Type B pancreatic cell (in vitro differentiated cells): ENCODE measurements around the gene SNTG2. TPM values are rescaled to one million over a fixed set of nuclear protein-coding genes. Genes with fewer than 3 reads are reported as not detected.

Experiments
- DNase-seq: peaks from one replicate; pipeline ENCODE4 v3.0.0; 2021; ENCODE audit warnings: mixed read lengths; ENCODE audit not compliant: unreplicated experiment; ENCODE audit errors: extremely low spot score
- H3K27ac Mint-ChIP-seq: 2 replicates; pipeline ENCODE4 v1.8.0; 2021; ENCODE audit warnings: mild to moderate bottlenecking, mixed read lengths
- H3K27me3 Mint-ChIP-seq: 2 replicates; pipeline ENCODE4 v1.8.0; 2021; ENCODE audit warnings: mixed read lengths
- H3K36me3 Mint-ChIP-seq: 2 replicates; pipeline ENCODE4 v1.8.0; 2021; ENCODE audit warnings: mixed read lengths
- H3K4me1 Mint-ChIP-seq: one replicate; pipeline ENCODE4 v1.8.0; 2021; ENCODE audit warnings: mixed read lengths; ENCODE audit not compliant: unreplicated experiment
- H3K4me3 Mint-ChIP-seq: 2 replicates; pipeline ENCODE4 v1.8.0; 2021; ENCODE audit warnings: mild to moderate bottlenecking, mixed read lengths
- H3K9me3 Mint-ChIP-seq: 2 replicates; pipeline ENCODE4 v1.8.0; 2021; ENCODE audit warnings: mixed read lengths
- total RNA-seq: library from RNA; stranded (reverse); gene quantifications from 2 replicates; pipeline ENCODE4 v1.2.1, GENCODE V29; 2021; ENCODE audit warnings: low replicate concordance
- TF ChIP-seq, protein P1 (sequence below): fragments of 200-600 bp; sonication (generic); conservative IDR thresholded peaks from 2 replicates; pipeline ENCODE4 v1.5.0; 2021; ENCODE audit warnings: antibody characterized with exemption, mild to moderate bottlenecking

SNTG2 gene
- total RNA-seq, 1 donor from 2014 or later, result 1.1 TPM

DNA sequence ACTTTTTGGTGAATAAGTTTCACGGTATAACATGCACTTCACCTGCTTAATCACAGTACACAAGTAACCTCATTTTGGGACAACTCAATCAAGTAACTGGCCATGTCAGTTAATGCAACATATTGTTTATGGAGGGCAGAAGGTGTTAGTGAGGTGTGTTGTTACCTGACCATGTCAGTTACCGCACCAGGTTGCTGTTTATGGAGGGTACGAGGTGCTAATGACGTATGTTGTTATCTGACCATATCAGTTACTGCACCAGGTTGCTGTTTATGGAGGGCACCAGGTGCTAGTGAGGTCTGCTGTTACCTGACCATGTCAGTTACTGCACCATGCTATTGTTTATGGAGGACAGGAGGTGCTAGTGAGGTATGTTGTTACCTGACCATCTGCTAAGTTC is 327.5 kb downstream of the SNTG2 start:
- H3K4me1 Mint-ChIP-seq, result no peaks in the 10 kb centered on the region
- TF ChIP-seq, protein P1, sequence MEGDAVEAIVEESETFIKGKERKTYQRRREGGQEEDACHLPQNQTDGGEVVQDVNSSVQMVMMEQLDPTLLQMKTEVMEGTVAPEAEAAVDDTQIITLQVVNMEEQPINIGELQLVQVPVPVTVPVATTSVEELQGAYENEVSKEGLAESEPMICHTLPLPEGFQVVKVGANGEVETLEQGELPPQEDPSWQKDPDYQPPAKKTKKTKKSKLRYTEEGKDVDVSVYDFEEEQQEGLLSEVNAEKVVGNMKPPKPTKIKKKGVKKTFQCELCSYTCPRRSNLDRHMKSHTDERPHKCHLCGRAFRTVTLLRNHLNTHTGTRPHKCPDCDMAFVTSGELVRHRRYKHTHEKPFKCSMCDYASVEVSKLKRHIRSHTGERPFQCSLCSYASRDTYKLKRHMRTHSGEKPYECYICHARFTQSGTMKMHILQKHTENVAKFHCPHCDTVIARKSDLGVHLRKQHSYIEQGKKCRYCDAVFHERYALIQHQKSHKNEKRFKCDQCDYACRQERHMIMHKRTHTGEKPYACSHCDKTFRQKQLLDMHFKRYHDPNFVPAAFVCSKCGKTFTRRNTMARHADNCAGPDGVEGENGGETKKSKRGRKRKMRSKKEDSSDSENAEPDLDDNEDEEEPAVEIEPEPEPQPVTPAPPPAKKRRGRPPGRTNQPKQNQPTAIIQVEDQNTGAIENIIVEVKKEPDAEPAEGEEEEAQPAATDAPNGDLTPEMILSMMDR, result no peak
- peaks cover 2% of the 10 kb centered on the region for H3K27me3 Mint-ChIP-seq
- no peak overlapping the region for H3K4me3 Mint-ChIP-seq
- DNase-seq, result no peak
- peaks cover 9% of the 10 kb centered on the region for H3K9me3 Mint-ChIP-seq
- H3K27ac Mint-ChIP-seq, result no peak overlapping the region
- H3K36me3 Mint-ChIP-seq, result no peaks in the 10 kb centered on the region

DNA sequence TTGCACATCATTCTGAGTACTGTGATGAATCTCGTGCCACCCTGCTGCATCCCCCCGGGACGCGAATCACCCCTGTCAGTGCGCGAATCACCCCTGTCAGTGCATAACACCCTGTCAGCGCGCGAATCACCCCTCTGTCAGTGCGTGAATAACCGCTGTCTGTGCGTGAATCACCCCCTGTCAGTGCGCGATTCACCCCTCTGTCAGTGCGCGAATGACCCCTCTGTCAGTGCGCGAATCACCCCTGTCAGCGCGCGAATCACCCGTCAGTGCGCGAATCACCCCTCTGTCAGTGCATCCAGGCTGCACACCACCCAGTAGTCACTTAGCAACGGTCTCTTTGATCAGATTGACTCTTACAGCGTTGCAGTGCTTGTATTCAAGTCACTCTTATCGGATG is 328.2 kb downstream of the SNTG2 start:
- Mint-ChIP-seq H3K4me3 (no peak overlapping the region), H3K9me3 (peaks cover 9% of the 10 kb centered on the region), H3K27ac (no peak overlapping the region), H3K4me1 (no peaks in the 10 kb centered on the region), H3K36me3 (no peaks in the 10 kb centered on the region), H3K27me3 (no peaks in the 10 kb centered on the region)
- DNase-seq, result no peak
- TF ChIP-seq, protein P1, result no peak

- H3K9me3 Mint-ChIP-seq, result no peaks in the 10 kb centered on the region
- H3K27me3 Mint-ChIP-seq, result no peaks in the 10 kb centered on the region
- H3K36me3 Mint-ChIP-seq, result no peaks in the 10 kb centered on the region
- TF ChIP-seq, protein P1, result no peak
- DNase-seq, result no peak
- H3K4me3 Mint-ChIP-seq, result no peak overlapping the region
- no peaks in the 10 kb centered on the region for H3K4me1 Mint-ChIP-seq
- no peak overlapping the region for H3K27ac Mint-ChIP-seq
Observed at GRCh38 chr2:1282552-1282951, 331.9 kb downstream of the SNTG2 start.

GRCh38 chr2:1283020-1283801 is 332.6 kb downstream of the SNTG2 start:
- Mint-ChIP-seq H3K9me3 (no peaks in the 10 kb centered on the region), H3K36me3 (no peaks in the 10 kb centered on the region), H3K27ac (no peak overlapping the region), H3K4me3 (no peak overlapping the region), H3K4me1 (no peaks in the 10 kb centered on the region), H3K27me3 (no peaks in the 10 kb centered on the region)
- no peak for DNase-seq
- TF ChIP-seq, protein P1, result no peak

GRCh38 chr2:1283871-1284270 is 333.2 kb downstream of the SNTG2 start:
- Mint-ChIP-seq H3K27ac (no peak overlapping the region), H3K4me3 (no peak overlapping the region), H3K9me3 (no peaks in the 10 kb centered on the region), H3K36me3 (no peaks in the 10 kb centered on the region), H3K4me1 (no peaks in the 10 kb centered on the region), H3K27me3 (no peaks in the 10 kb centered on the region)
- TF ChIP-seq, protein P1, result no peak
- no peak for DNase-seq
